ENCODE measurements around the gene KCNC4.

The KCNC4 gene

GRCh38 chr1:110209715-110210603 is at the start of gene KCNC4:
KCNC4 (plus strand) TSS chr1:110210314; CDS start chr1:110211500, 1,186 bp downstream.
- H3K4me1 Mint-ChIP-seq, result peaks cover 39% of the 10 kb centered on the region

GRCh38 chr1:110160538-110161100 is 49.5 kb upstream of the KCNC4 start:
- Mint-ChIP-seq H3K4me3 (no peak overlapping the region), H3K4me1 (no peaks in the 10 kb centered on the region), H3K27me3 (peaks cover 23% of the 10 kb centered on the region), H3K36me3 (peaks cover 4% of the 10 kb centered on the region), H3K9me3 (peaks cover 7% of the 10 kb centered on the region), H3K27ac (no peak overlapping the region)
- DNase-seq (ENCODE audit: low spot score in 2 of 2) (no peak), ATAC-seq (ENCODE audit: low read depth) (no peak)

More at GRCh38 chr1:110209715-110210603, at the start of gene KCNC4:
- peak within 1 kb of the TSS; percentile 95 for H3K27ac Mint-ChIP-seq
- H3K9me3 Mint-ChIP-seq, result no peaks in the 10 kb centered on the region
- ATAC-seq (ENCODE audit: low read depth) (peak; percentile 86), DNase-seq (ENCODE audit: low spot score in 2 of 2) (peak; percentile 79 to 85)
- no peaks in the 10 kb centered on the region for H3K36me3 Mint-ChIP-seq
- H3K4me3 Mint-ChIP-seq, result peak within 1 kb of the TSS; percentile 94
- no peaks in the 10 kb centered on the region for H3K27me3 Mint-ChIP-seq

- ATAC-seq (ENCODE audit: low read depth) (no peak), DNase-seq (ENCODE audit: low spot score in 2 of 2) (no peak)
- peaks cover 7% of the 10 kb centered on the region for H3K9me3 Mint-ChIP-seq
- peaks cover 4% of the 10 kb centered on the region for H3K36me3 Mint-ChIP-seq
- peaks cover 22% of the 10 kb centered on the region for H3K27me3 Mint-ChIP-seq
- H3K27ac Mint-ChIP-seq, result no peak overlapping the region
- no peak overlapping the region for H3K4me3 Mint-ChIP-seq
- no peaks in the 10 kb centered on the region for H3K4me1 Mint-ChIP-seq
Measured at GRCh38 chr1:110161165-110161564, 48.9 kb upstream of the KCNC4 start.

DNA sequence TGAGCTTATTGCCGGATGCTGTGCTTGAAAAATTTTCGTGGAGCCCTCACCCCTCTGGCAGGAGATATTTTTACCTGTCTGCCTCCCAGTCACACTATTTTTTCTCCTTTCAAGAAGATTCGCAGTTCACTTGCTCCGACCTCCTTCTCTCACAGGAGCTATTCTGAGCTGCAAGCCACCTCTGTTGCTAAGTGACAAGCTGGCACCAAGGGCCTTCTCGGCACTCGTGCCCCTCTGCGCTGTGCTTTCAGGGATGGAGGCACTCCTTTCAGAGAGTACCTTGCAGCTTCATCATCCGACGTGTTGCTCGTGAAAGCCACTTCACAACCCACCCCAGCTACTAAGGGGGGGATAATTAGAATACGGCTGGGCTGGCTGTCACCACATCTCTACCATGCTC is 48.3 kb upstream of the KCNC4 start:
- ATAC-seq (ENCODE audit: low read depth) (no peak), DNase-seq (ENCODE audit: low spot score in 2 of 2) (no peak)
- Mint-ChIP-seq H3K9me3 (peaks cover 7% of the 10 kb centered on the region), H3K36me3 (peaks cover 4% of the 10 kb centered on the region), H3K4me1 (no peaks in the 10 kb centered on the region), H3K27ac (no peak overlapping the region), H3K4me3 (no peak overlapping the region), H3K27me3 (peaks cover 19% of the 10 kb centered on the region)

DNA sequence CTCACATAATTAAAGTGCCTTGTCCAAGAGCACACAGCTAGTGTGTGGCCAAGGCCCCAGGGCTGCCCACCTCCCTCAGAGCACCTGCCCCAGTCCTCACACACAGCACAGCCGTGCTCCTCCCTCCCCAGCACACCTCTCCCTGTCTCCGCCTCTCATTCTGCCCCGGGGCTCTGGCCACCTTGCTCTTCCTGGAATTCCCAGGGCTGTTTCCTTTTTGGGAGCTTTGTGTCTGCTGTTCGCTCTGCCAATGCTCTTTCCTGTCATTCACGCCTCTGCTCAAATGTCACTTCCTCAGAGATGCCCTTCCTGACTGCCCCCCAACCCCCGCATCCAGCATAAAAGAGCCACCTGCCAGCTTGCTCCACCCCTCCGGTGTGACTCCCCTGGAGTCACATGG is 46.5 kb upstream of the KCNC4 start:
- no peaks in the 10 kb centered on the region for H3K4me1 Mint-ChIP-seq
- ATAC-seq (ENCODE audit: low read depth), result no peak
- peaks cover 10% of the 10 kb centered on the region for H3K27me3 Mint-ChIP-seq
- peaks cover 5% of the 10 kb centered on the region for H3K9me3 Mint-ChIP-seq
- no peak overlapping the region for H3K27ac Mint-ChIP-seq
- no peak overlapping the region for H3K4me3 Mint-ChIP-seq
- DNase-seq (ENCODE audit: low spot score in 2 of 2), result no peak
- H3K36me3 Mint-ChIP-seq, result peaks cover 4% of the 10 kb centered on the region

DNA sequence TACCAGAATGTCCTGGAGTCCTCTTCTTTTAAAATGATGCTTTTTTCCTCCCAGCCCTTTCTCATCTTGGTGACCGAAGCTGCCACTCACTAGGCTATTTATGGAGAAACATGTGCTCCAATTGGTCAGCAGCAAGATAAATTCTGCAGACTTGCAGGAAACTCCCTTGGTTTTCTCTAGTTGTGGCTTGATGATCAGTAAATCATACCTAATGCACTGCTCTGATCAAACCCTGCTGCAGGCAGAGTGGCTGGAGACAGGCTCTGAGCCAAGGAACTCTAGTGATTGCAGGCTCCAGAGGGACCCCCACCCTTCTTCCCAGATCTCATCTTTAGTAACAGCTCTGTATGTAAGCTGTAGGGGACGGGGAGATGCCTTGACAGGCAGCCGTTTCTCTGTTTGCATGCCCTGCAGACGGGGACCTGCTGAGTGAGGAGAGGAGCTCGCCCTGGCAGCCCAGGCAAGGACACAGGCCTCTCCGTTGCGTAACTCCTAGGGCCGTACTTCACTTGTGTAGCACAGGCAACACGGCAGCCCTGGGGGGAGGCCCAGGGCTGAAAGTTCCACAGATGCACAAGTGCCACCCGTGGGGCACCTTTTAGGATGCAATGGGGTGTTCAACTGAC is 45.3 kb upstream of the KCNC4 start:
- Mint-ChIP-seq H3K4me3 (no peak overlapping the region), H3K36me3 (peaks cover 4% of the 10 kb centered on the region), H3K9me3 (peaks cover 5% of the 10 kb centered on the region), H3K4me1 (no peaks in the 10 kb centered on the region), H3K27ac (no peak overlapping the region), H3K27me3 (peaks cover 10% of the 10 kb centered on the region)
- ATAC-seq (ENCODE audit: low read depth) (no peak), DNase-seq (ENCODE audit: low spot score in 2 of 2) (no peak)

GRCh38 chr1:110165761-110166231 is 44.3 kb upstream of the KCNC4 start:
- Mint-ChIP-seq H3K36me3 (no peaks in the 10 kb centered on the region), H3K9me3 (no peaks in the 10 kb centered on the region), H3K4me3 (no peak overlapping the region), H3K27ac (no peak overlapping the region), H3K27me3 (peaks cover 9% of the 10 kb centered on the region), H3K4me1 (no peaks in the 10 kb centered on the region)
- DNase-seq (ENCODE audit: low spot score in 2 of 2), result no peak
- no peak for ATAC-seq (ENCODE audit: low read depth)

DNA sequence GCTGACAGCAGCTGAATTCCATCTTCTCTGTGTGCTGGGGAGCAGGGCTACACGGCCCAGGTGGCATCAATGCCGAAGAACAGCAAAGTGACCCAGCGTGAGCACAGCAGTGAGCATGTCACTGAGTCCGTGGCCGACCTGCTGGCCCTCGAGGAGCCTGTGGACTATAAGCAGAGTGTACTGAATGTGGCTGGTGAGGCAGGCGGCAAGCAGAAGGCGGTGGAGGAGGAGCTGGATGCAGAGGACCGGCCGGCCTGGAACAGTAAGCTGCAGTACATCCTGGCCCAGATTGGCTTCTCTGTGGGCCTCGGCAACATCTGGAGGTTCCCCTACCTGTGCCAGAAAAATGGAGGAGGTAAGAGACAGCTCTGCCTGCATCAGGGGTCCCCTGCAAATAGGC is 43.3 kb upstream of the KCNC4 start:
- no peaks in the 10 kb centered on the region for H3K9me3 Mint-ChIP-seq
- no peak overlapping the region for H3K4me3 Mint-ChIP-seq
- no peaks in the 10 kb centered on the region for H3K36me3 Mint-ChIP-seq
- DNase-seq (ENCODE audit: low spot score in 2 of 2) (no peak), ATAC-seq (ENCODE audit: low read depth) (no peak)
- H3K4me1 Mint-ChIP-seq, result no peaks in the 10 kb centered on the region
- no peak overlapping the region for H3K27ac Mint-ChIP-seq
- H3K27me3 Mint-ChIP-seq, result peaks cover 12% of the 10 kb centered on the region

DNA sequence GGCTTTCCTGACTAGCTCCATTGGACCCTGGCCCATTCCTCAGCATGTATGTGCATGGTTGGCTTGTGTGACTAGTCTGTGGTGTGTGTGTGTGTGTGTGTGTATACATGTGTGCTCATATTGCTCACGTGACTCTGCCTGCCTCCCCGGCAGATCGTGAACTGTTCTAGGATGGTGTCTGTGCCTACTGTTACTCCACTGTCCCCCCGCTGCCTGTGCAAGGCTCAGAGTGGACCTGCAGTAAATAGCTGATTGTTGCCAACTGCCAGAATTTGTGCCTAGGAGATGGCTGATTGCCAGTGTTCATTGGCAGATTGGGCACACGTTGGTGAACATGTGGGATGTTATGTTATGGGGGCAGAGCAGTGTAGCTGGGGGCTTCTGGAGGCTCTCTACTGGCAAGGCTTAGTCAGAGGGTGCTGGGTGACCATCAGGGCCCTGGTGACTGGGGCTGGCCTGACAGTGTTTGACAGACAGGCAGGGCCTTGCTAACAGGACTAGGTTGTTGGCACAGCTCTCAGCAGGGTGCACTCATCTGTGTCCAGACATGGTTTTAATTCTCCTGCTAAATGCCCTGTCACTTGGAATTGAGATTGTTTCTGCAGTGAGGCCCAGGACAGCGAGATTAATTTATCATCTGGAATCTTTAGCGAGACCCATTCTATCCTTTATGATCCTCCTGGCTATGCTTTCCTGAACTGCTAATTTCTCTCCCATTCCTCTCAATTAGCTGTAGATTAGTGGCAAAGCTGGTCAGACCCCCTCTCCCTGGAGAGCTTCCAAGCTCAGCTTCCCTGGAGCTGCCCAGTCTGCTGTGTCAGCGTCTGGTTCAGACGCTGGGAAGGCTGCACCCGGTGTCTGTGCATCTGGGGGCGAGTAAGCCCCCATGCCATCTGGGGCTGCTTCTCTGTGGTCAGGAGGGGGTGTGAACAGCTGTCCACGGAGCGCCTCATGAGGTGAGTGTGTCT is 39.1 kb upstream of the KCNC4 start:
- Mint-ChIP-seq H3K36me3 (no peaks in the 10 kb centered on the region), H3K9me3 (no peaks in the 10 kb centered on the region), H3K27me3 (peaks cover 22% of the 10 kb centered on the region), H3K4me1 (no peaks in the 10 kb centered on the region), H3K4me3 (no peak overlapping the region), H3K27ac (no peak overlapping the region)
- ATAC-seq (ENCODE audit: low read depth), result no peak
- no peak for DNase-seq (ENCODE audit: low spot score in 2 of 2)

GRCh38 chr1:110172001-110172400 is 38.1 kb upstream of the KCNC4 start:
- DNase-seq (ENCODE audit: low spot score in 2 of 2), result no peak
- no peak overlapping the region for H3K27ac Mint-ChIP-seq
- peaks cover 23% of the 10 kb centered on the region for H3K27me3 Mint-ChIP-seq

DNA sequence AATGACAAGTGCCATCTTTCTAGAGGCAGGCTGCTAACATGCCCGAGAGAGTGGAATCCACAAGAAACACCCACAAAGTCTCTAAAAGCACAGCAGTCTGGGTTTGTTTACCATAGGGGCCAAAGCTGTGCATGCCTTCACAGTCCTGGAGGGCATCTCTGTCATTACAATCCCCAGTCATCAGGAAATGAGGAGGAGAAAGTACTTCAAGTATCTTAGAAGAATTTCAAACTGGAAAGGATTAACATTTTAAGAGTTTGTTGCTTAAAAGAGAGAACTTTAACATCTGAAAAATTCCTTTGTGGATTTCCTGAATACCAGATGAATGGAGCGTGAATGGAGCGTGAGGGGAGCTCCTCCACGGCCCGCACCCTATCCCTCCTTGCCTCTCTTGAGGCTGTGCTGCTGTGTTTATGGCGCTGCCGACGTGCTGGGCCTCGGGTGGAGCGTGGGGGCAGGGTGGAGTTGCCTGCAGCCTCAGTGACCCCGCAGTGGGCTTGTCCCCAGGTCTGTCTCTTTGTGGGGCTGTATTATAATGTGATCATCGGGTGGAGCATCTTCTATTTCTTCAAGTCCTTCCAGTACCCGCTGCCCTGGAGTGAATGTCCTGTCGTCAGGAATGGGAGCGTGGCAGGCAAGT is 36.5 kb upstream of the KCNC4 start:
- H3K9me3 Mint-ChIP-seq, result no peaks in the 10 kb centered on the region
- peaks cover 23% of the 10 kb centered on the region for H3K27me3 Mint-ChIP-seq
- no peaks in the 10 kb centered on the region for H3K36me3 Mint-ChIP-seq
- H3K27ac Mint-ChIP-seq, result no peak overlapping the region
- ATAC-seq (ENCODE audit: low read depth), result no peak
- no peaks in the 10 kb centered on the region for H3K4me1 Mint-ChIP-seq
- no peak for DNase-seq (ENCODE audit: low spot score in 2 of 2)
- H3K4me3 Mint-ChIP-seq, result no peak overlapping the region

More at GRCh38 chr1:110172001-110172400, 38.1 kb upstream of the KCNC4 start:
- Mint-ChIP-seq H3K4me1 (no peaks in the 10 kb centered on the region), H3K9me3 (no peaks in the 10 kb centered on the region), H3K4me3 (no peak overlapping the region), H3K36me3 (no peaks in the 10 kb centered on the region)
- ATAC-seq (ENCODE audit: low read depth), result no peak

GRCh38 chr1:110174961-110175360 is 35.2 kb upstream of the KCNC4 start:
- Mint-ChIP-seq H3K9me3 (no peaks in the 10 kb centered on the region), H3K27me3 (peaks cover 25% of the 10 kb centered on the region), H3K4me1 (no peaks in the 10 kb centered on the region)

DNA sequence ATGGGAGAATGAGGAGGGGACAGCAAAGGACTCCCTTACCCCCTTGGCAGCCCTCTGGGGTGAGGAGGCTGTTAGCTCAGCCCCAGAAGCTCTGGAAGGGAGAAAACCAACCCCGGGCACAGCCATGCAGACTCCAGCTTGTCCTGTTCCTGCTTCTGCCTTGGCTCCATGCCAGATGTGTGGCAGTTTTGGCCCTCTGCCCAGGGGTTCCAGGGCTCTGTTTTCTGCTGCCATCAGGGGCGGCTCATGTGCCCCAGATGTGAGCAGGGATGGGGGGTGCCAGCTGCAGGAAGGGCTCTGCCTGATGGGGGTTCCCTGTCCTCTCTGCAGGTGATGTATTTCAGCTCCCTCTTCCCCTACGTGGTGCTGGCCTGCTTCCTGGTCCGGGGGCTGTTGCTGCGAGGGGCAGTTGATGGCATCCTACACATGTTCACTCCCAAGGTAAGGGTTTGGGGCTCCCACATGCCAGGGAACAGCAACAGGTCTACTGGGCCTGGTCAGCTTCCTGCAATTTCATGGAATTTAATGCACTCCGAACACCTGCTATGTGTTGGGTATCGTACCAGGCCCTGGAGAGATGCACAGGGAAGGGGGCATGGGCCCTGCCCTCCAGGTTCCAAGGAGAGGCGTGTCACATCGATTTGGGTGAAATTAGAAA is 33.7 kb upstream of the KCNC4 start:
- Mint-ChIP-seq H3K9me3 (no peaks in the 10 kb centered on the region), H3K4me1 (no peaks in the 10 kb centered on the region), H3K4me3 (no peak overlapping the region), H3K27ac (no peak overlapping the region), H3K36me3 (no peaks in the 10 kb centered on the region), H3K27me3 (peaks cover 20% of the 10 kb centered on the region)
- no peak for ATAC-seq (ENCODE audit: low read depth)
- no peak for DNase-seq (ENCODE audit: low spot score in 2 of 2)

More at GRCh38 chr1:110174961-110175360, 35.2 kb upstream of the KCNC4 start:
- Mint-ChIP-seq H3K4me3 (no peak overlapping the region), H3K27ac (no peak overlapping the region), H3K36me3 (no peaks in the 10 kb centered on the region)
- ATAC-seq (ENCODE audit: low read depth) (no peak), DNase-seq (ENCODE audit: low spot score in 2 of 2) (no peak)

All from memory B cell (primary cell).